H1 (cell line): Measurements from ENCODE around the gene NADSYN1. TPM values are rescaled to one million over a fixed set of nuclear protein-coding genes. Genes with fewer than 3 reads are reported as not detected.

ENCODE experiments used
- CTCF ChIA-PET: fragments of 300-600 bp; sonication (Branson Sonifier 250); formaldehyde crosslinking; loops from one replicate; lab custom pipeline; 2021; ENCODE audit not compliant: partially characterized antibody; lab: Charles Lee
- POLR2A ChIA-PET: fragments of 300-600 bp; sonication (Branson Sonifier 250); formaldehyde crosslinking; loops from one replicate; lab custom pipeline; 2021; ENCODE audit warnings: inconsistent platforms; ENCODE audit not compliant: partially characterized antibody; lab: Charles Lee
- DNase-seq, 2 experiments: peaks; one replicate each; pipeline versions ENCODE4 v3.0.0 to v3.0.0-alpha.2; 2010 to 2022; ENCODE audit warnings: low spot score in 2 of 2, low read depth in 1 of 2, mixed read lengths in 1 of 2
- FAIRE-seq: peaks from 2 replicates; lab custom pipeline; 2011; peaks lifted over from hg19 to GRCh38; lab: Jason Lieb, UNC
- H2AFZ ChIP-seq: 2 replicates; pipeline ENCODE4 v1.8.1; 2012; ENCODE audit warnings: low read length, inconsistent platforms
- H2AK5ac ChIP-seq: 2 replicates; pipeline ENCODE4 v1.6.1; 2013; ENCODE audit warnings: low read depth, low read length
- H2BK120ac ChIP-seq: replicated peaks from 2 replicates; pipeline ENCODE3; 2013; ENCODE audit warnings: low read depth, low read length, inconsistent platforms
- H2BK12ac ChIP-seq: 2 replicates; pipeline ENCODE4 v1.6.1; 2013; ENCODE audit warnings: low read depth, low read length
- H2BK15ac ChIP-seq: 2 replicates; pipeline ENCODE4 v1.6.1; 2013; ENCODE audit warnings: low read length
- H2BK20ac ChIP-seq: 2 replicates; pipeline ENCODE4 v1.6.1; 2013; ENCODE audit warnings: low read length
- H2BK5ac ChIP-seq: 2 replicates; pipeline ENCODE4 v1.6.1; 2013; ENCODE audit warnings: low read depth, low read length
- H3K14ac ChIP-seq: 2 replicates; pipeline ENCODE4 v1.6.1; 2013; ENCODE audit warnings: inconsistent platforms; ENCODE audit not compliant: insufficient read length
- H3K18ac ChIP-seq: 2 replicates; pipeline ENCODE4 v1.6.1; 2013; ENCODE audit warnings: low read length; ENCODE audit errors: extremely low read depth
- H3K23ac ChIP-seq: 2 replicates; pipeline ENCODE4 v1.6.1; 2013; ENCODE audit warnings: inconsistent platforms; ENCODE audit not compliant: insufficient read length
- H3K23me2 ChIP-seq: 2 replicates; pipeline ENCODE4 v1.6.1; 2013; ENCODE audit warnings: low read depth, low read length
- H3K27ac ChIP-seq: 2 replicates; pipeline ENCODE4 v1.6.1; 2011; ENCODE audit warnings: low read depth, low read length, inconsistent platforms
- H3K27me3 ChIP-seq, 4 experiments: replicated peaks in 1 of 4; 1 replicate in 1 of 4; 2 replicates in 3 of 4; pipeline versions ENCODE4 v1.6.1 to v1.8.1; 2011 to 2013; ENCODE audit warnings: low read length in 3 of 4, mild to moderate bottlenecking in 3 of 4, inconsistent platforms in 2 of 4, mixed read lengths in 2 of 4, moderate library complexity in 1 of 4; ENCODE audit not compliant: control insufficient read depth in 3 of 4, insufficient read depth in 3 of 4; ENCODE audit errors: extremely low read depth in 1 of 4
- H3K36me3 ChIP-seq, 4 experiments: 2 replicates each; pipeline versions ENCODE4 v1.6.1 to v1.8.1; 2011 to 2013; ENCODE audit warnings: mild to moderate bottlenecking in 4 of 4, low read length in 3 of 4, moderate library complexity in 2 of 4, control low read depth in 1 of 4, inconsistent platforms in 1 of 4; ENCODE audit not compliant: insufficient read depth in 4 of 4, control insufficient read depth in 2 of 4
- H3K4ac ChIP-seq: replicated peaks from 2 replicates; pipeline ENCODE3; 2013; ENCODE audit warnings: low read length, low read depth, mixed read lengths, inconsistent platforms; ENCODE audit not compliant: insufficient read length
- H3K4me1 ChIP-seq, 4 experiments: replicated peaks in 1 of 4; 1 replicate in 1 of 4; 2 replicates in 3 of 4; pipeline versions ENCODE4 v1.6.1 to v1.8.1; 2011 to 2013; ENCODE audit warnings: low read length in 3 of 4, inconsistent platforms in 2 of 4, mixed read lengths in 1 of 4; ENCODE audit not compliant: insufficient read depth in 4 of 4, control insufficient read depth in 3 of 4
- H3K4me2 ChIP-seq, 2 experiments: 2 replicates each; pipeline versions ENCODE4 v1.6.1 to v1.8.1; 2011 to 2013; ENCODE audit warnings: low read depth in 2 of 2, low read length in 2 of 2, control low read depth in 1 of 2, inconsistent platforms in 1 of 2, mild to moderate bottlenecking in 1 of 2; ENCODE audit not compliant: insufficient read depth in 1 of 2
- H3K4me3 ChIP-seq, 4 experiments: fragments of 200-600, 300-600 bp in 1 of 4; sonication (generic), shearing (Covaris generic), sonication (Bioruptor Twin) in 1 of 4; 2 replicates each; pipeline versions ENCODE4 v1.5.1 to v1.8.1; 2011 to 2016; ENCODE audit warnings: low read length in 4 of 4, low read depth in 3 of 4, control low read depth in 2 of 4, inconsistent platforms in 2 of 4, mild to moderate bottlenecking in 2 of 4, mixed read lengths in 1 of 4, moderate library complexity in 1 of 4; ENCODE audit not compliant: insufficient read depth in 2 of 4; ENCODE audit errors: extremely low read depth in 1 of 4
- H3K56ac ChIP-seq: replicated peaks from 2 replicates; pipeline ENCODE3; 2013; ENCODE audit warnings: low read depth, mild to moderate bottlenecking, mixed read lengths, low read length, inconsistent platforms; ENCODE audit not compliant: insufficient read length
- H3K79me1 ChIP-seq: 2 replicates; pipeline ENCODE4 v1.6.1; 2013; ENCODE audit warnings: low read depth, low read length, control low read depth
- H3K79me2 ChIP-seq, 2 experiments: 2 replicates each; pipeline versions ENCODE4 v1.6.1 to v1.8.1; 2012 to 2013; ENCODE audit warnings: low read length in 2 of 2, mild to moderate bottlenecking in 2 of 2, inconsistent platforms in 1 of 2; ENCODE audit not compliant: insufficient read depth in 2 of 2, control insufficient read depth in 1 of 2
- H3K9ac ChIP-seq, 4 experiments: replicated peaks in 1 of 4; 1 replicate in 1 of 4; 2 replicates in 3 of 4; pipeline versions ENCODE4 v1.6.1 to v1.8.1; 2011 to 2013; ENCODE audit warnings: low read depth in 3 of 4, low read length in 3 of 4, control low read depth in 2 of 4, mild to moderate bottlenecking in 2 of 4, moderate library complexity in 2 of 4, inconsistent platforms in 1 of 4; ENCODE audit errors: extremely low read depth in 1 of 4
- H3K9me3 ChIP-seq, 2 experiments: 2 replicates each; pipeline versions ENCODE4 v1.6.1 to v1.8.1; 2012 to 2013; ENCODE audit warnings: mild to moderate bottlenecking in 2 of 2, moderate library complexity in 2 of 2, control low read depth in 1 of 2, inconsistent platforms in 1 of 2, low read depth in 1 of 2, low read length in 1 of 2, mixed read lengths in 1 of 2; ENCODE audit not compliant: insufficient read depth in 2 of 2
- H4K20me1 ChIP-seq, 2 experiments: replicated peaks in 1 of 2; 2 replicates each; pipeline versions ENCODE3 to v1.8.1; 2011 to 2013; ENCODE audit warnings: inconsistent platforms in 2 of 2, low read length in 2 of 2, mild to moderate bottlenecking in 1 of 2; ENCODE audit not compliant: insufficient read depth in 2 of 2, control insufficient read depth in 1 of 2
- H4K5ac ChIP-seq: 2 replicates; pipeline ENCODE4 v1.6.1; 2013; ENCODE audit warnings: low read length, low read depth, mixed read lengths, inconsistent platforms; ENCODE audit not compliant: insufficient read length
- H4K8ac ChIP-seq: 2 replicates; pipeline ENCODE4 v1.8.0; 2013; ENCODE audit warnings: mild to moderate bottlenecking, moderate library complexity, low read length, inconsistent platforms; ENCODE audit not compliant: insufficient read depth; ENCODE audit errors: extremely low read depth
- H4K91ac ChIP-seq: replicated peaks from 2 replicates; pipeline ENCODE3; 2013; ENCODE audit warnings: low read length, mixed read lengths, inconsistent platforms; ENCODE audit not compliant: insufficient read length
- GABPA ChIP-seq: IDR thresholded peaks from 2 replicates; pipeline ENCODE4 v1.6.1; 2011; ENCODE audit warnings: mild to moderate bottlenecking, low read length, moderate library complexity, borderline replicate concordance; ENCODE audit not compliant: insufficient read depth
- KDM5A ChIP-seq: fragments of 200-600 bp; IDR thresholded peaks from 2 replicates; pipeline ENCODE4 v1.7.1; 2012; ENCODE audit warnings: mild to moderate bottlenecking, low read length, inconsistent platforms, mixed read lengths
- SIRT6 ChIP-seq: IDR thresholded peaks from one replicate; pipeline ENCODE4 v1.7.1; 2012; ENCODE audit warnings: low read length, inconsistent platforms
- TAF7 ChIP-seq: optimal IDR thresholded peaks from 2 replicates; pipeline ENCODE3; 2011; ENCODE audit warnings: low read depth, mild to moderate bottlenecking, inconsistent platforms, low read length, moderate library complexity, borderline replicate concordance
- YY1 ChIP-seq: IDR thresholded peaks from 2 replicates; pipeline ENCODE4 v1.6.1; 2011; ENCODE audit warnings: low read depth, mild to moderate bottlenecking, low read length
- WGBS, 2 experiments: shearing (Covaris generic) in 1 of 2; methylation state at CpG; one replicate each; pipeline versions ENCODE4 v1.1.6 to v1.1.7; 2013 to 2015; ENCODE audit warnings: low lambda C conversion rate in 2 of 2, mixed read lengths in 2 of 2, inconsistent platforms in 1 of 2, low coverage in 1 of 2, missing lambda C conversion rate in 1 of 2; ENCODE audit not compliant: insufficient replicate concordance in 2 of 2, insufficient coverage in 1 of 2, insufficient read length in 1 of 2; ENCODE audit errors: extremely low coverage in 1 of 2, missing lambda C conversion rate in 1 of 2; 5-methylcytosine and 5-hydroxymethylcytosine counted together
- polyA plus RNA-seq, 7 experiments: library from polyadenylated mRNA; depleted of rRNA in 3 of 7; stranded (reverse) in 5 of 7; unstranded in 2 of 7; fragments of >200 nt in 5 of 7; fragments of 200-250 nt in 2 of 7; gene quantifications; 1 replicate in 5 of 7; 2 replicates in 1 of 7; 4 replicates in 1 of 7; pipeline versions ENCODE4 v1.2.1 to v1.2.3, GENCODE V29; 2011 to 2013; ENCODE audit warnings: missing spikeins in 2 of 7, mixed read lengths in 2 of 7
- total RNA-seq: library from RNA; stranded (reverse); fragmentation: NEBNext Ultra II Directional; extraction: Animal tissue kit (Norgen Biotek cat#: 25700); gene quantifications from 2 replicates; pipeline ENCODE4 v1.2.1, GENCODE V29; 2021

NADSYN1 gene
- total and polyA plus RNA-seq, 2 of the 8 experiments (the other 6 are each of a cell fraction or from before 2014, with no cell fraction given) = 38.3 to 38.6 TPM

DNA sequence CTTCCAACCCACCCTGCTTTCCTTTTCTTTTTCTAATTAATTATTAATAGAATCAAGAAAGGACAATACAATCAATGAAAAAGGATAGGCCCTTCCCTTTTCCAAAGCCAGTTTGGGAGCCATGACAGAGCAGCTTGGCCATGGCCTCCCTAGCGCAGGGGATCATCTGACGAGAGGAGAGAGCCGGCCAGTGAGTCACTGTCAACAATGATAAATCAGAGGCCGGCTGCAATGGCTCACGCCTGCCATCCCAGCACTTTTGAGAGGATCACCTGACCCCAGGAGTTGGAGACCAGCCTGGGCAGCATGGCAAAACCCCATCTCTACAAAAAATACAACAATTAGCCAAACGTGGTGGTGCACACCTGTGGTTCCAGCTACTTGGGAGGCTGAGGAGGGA lies 46.5 kb downstream of the NADSYN1 start:
- Histone ChIP-seq H4K91ac (no peak overlapping the region), H3K14ac (no peak overlapping the region), H2BK120ac (no peak overlapping the region), H3K27ac (no peak overlapping the region), H3K23me2 (no peaks in the 10 kb centered on the region), H3K4me2 (no peak overlapping the region), H4K5ac (no peak overlapping the region), H2BK12ac (no peak overlapping the region), H4K8ac (no peak overlapping the region), H3K56ac (no peak overlapping the region), H3K4me1 (peaks cover 0 to 6% (median 3%) of the 10 kb centered on the region in 4 experiments; a peak in 3 of 7 replicates), H3K18ac (no peak overlapping the region), H3K4ac (no peak overlapping the region), H2BK5ac (no peak overlapping the region), H3K27me3 (no peaks in the 10 kb centered on the region), H3K36me3 (peaks cover 3 to 11% (median 6%) of the 10 kb centered on the region in 4 experiments; a peak in 5 of 8 replicates), H3K79me2 (no peaks in the 10 kb centered on the region), H2AFZ (no peak overlapping the region), H3K4me3 (no peak overlapping the region), H3K9ac (no peak overlapping the region), H4K20me1 (peaks cover 0 to 2% of the 10 kb centered on the region in 2 experiments), H2BK15ac (no peak overlapping the region), H2AK5ac (no peak overlapping the region), H3K9me3 (no peaks in the 10 kb centered on the region), H2BK20ac (no peak overlapping the region), H3K23ac (no peak overlapping the region), H3K79me1 (no peaks in the 10 kb centered on the region)
- ChIA-PET CTCF (interaction anchor here (1.5 kb wide), 1 partner anchor 64 kb away, joined by 5 read pairs; no protein-coding TSS in a partner anchor), POLR2A (no interaction called here)
- peak in 1 of 2 experiments; percentile 7 for DNase-seq
- 92% methylated on average over 6 of the region's 6 CpGs; no CpG with 5 or more reads in 1 of the 2 experiments for WGBS, 2 experiments
- TF ChIP-seq KDM5A (no peak), TAF7 (no peak), GABPA (no peak), YY1 (no peak), SIRT6 (no peak)
- FAIRE-seq = no peak
